Testis (tissue), 2 donors: Measurements from ENCODE around the gene LRPAP1.

Experiments
- CTCF ChIP-seq, 3 experiments: fragments of 450-650 bp in 2 of 3; fragments of 200-600 bp in 1 of 3; sonication (generic) in 1 of 3; IDR thresholded peaks; one replicate each; pipeline ENCODE4 v1.5.1; 2016 to 2019; ENCODE audit warnings: antibody characterized with exemption in 3 of 3, mild to moderate bottlenecking in 2 of 3, moderate library complexity in 1 of 3
- POLR2A ChIP-seq: fragments of 450-650 bp; IDR thresholded peaks from one replicate; pipeline ENCODE4 v1.6.1; 2017; ENCODE audit warnings: antibody characterized with exemption, mild to moderate bottlenecking, moderate library complexity

GRCh38 chr4:3475713-3476260, 56.4 kb downstream of the LRPAP1 start:
- TF ChIP-seq CTCF (IDR thresholded peaks at IDR 0.05) (no peak), POLR2A (no peak)
